Stimulated activated CD8-positive, alpha-beta memory T cell treated with anti-CD3 and anti-CD28 coated beads, Interleukin-15, amount 100 ng/mL, for 1 hour (primary cell): ENCODE measurements around the gene NAXD.
"Not testable (repeated sequence)": the region's sequence is repeated elsewhere in the genome, so short reads cannot be mapped to it uniquely, and the experiment has no call there.

Experiments
- DNase-seq: peaks from one replicate; pipeline ENCODE4 v3.0.0-alpha.2; 2020; ENCODE audit warnings: low read depth

The NAXD gene

DNA sequence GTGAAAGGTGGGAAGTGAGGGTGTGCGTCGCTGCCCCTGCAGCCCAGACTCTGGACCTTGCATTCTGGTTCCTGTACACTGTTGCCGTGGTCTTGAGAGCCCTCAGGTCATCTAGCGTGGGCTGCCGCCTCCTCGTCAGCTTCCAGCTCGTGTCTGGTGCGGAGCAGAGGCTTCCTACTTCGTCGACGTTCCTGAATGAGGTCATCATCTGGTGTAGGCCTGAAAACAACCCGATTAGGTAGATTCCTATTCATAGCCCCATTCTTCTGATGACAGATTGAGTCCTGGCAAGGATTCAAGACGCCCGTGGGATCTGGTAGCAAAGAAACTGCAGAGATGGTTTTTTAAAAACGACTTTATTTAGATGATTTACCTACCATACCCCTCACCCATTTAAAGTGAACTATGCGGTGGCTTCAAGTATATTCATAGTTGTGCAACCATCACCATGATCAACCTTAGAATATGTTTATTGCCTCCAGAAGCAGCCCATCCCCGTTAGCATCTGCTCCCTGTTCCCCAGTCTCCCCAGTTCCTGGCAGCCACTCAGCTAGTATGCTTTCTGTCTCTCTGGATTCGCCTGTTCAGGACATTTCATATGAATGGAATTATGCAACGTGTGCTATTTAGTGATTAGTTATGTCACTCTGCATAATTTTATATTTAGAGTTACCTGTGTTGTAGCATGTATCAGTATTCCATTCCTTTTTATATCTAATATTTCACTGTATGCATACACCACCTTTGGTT, 13.8 kb downstream of the NAXD start:
- no peak for DNase-seq

DNA sequence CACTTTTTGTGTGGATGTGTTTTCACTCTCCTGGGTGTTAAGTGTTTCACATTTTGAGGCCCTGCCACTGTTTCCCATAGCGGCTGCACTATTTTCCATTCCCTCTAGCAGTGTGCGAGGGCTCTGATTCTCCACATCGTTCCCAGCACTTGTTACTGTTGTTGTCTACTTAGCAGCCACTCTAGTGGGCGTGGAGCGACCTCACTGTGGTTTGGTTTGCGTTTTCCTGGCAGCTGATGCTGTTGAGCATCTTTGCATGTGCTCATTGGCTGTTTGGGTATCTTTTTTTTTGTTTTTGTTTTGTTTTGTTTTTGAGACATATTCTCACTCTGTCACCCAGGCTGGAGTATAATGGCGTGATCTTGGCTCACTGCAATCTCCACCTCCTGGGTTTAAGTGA, 14.4 kb downstream of the NAXD start:
- no peak for DNase-seq

- DNase-seq = no peak
Measured at GRCh38 chr13:110630566-110631119, 15.3 kb downstream of the NAXD start.

DNA sequence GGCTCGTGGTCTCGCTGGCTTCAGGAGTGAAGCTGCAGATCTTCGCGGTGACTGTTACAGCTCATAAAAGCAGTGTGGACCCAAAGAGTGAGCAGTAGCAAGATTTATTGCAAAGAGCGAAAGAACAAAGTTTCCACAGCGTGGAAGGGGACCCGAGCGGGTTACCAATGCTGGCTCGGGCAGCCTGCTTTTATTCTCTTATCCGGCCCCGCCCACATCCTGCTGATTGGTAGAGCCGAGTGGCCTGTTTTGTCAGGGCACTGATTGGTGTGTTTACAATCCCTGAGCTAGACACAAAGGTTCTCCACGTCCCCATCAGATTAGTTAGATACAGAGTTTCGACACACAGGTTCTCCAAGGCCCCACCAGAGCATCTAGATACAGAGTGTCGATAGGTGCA, 16.9 kb downstream of the NAXD start:
- DNase-seq = not testable (repeated sequence)

DNA sequence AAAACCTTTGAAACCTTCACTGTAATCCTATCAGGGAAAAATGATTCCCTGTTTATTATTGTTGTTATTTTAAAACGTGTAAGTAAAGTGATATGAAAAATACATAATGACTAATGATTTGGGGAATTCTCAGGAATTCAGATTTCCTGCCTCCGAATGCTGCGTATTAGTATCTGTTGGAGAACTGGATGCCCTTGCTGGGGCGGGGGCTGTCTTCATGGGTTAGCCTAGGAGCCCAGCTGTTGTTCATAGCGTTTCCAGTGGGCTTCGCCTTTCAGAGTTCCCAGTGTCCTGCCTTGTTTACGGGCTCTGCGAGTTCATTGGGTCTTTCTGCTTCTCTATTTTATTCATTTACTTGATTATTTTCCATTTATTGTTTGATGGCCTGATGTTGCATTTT, 18.4 kb downstream of the NAXD start:
- DNase-seq = no peak

- no peak for DNase-seq
Measured at GRCh38 chr13:110634558-110634957, 19.2 kb downstream of the NAXD start.

DNA sequence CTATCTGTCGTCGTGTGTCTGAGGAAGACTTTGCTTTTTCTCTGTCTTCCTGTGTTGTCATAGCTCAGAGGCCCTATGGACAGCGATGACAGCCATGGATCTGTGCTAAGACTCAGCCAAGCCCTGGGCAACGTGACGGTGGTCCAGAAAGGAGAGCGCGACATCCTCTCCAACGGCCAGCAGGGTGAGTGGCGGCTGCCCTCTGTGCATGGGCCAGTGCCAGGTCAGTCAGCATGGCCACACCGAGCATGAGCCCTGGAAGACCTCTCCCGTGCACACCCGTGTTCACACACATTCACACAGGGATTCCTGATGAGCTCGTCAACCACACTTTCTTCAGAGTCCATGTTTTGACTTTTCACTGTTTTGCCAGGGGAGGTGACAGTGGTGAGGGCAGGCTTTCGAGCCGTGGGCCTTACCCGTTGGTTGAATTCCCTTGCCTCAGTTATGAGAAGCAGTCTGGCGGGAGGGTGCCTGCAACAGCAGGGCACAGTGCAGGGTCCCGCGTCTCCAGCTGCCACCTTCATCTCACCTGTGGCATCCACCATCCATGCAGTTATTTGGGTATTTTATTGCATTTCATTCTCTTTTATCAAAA, 20.2 kb downstream of the NAXD start:
- no peak for DNase-seq

DNA sequence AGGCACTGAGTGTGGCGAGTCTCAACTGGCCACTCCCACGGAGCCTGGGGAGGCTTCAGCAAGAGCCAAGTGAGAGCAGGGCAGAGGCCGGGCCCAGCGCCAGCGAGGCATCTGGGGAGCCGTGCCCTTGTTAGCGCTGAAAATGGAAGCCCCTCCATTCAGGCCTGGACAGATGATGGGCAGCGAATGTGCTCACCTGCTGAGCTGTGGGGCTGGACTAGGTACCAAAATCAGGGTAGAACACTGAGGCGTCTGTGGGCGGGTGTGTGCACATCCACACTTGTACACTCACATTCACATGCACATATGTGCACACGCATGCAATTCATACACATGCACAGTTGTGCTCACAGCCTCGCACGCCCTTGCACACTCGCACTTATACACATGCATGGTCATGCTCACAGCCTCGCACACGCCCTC, 20.7 kb downstream of the NAXD start:
- DNase-seq = no peak

DNA sequence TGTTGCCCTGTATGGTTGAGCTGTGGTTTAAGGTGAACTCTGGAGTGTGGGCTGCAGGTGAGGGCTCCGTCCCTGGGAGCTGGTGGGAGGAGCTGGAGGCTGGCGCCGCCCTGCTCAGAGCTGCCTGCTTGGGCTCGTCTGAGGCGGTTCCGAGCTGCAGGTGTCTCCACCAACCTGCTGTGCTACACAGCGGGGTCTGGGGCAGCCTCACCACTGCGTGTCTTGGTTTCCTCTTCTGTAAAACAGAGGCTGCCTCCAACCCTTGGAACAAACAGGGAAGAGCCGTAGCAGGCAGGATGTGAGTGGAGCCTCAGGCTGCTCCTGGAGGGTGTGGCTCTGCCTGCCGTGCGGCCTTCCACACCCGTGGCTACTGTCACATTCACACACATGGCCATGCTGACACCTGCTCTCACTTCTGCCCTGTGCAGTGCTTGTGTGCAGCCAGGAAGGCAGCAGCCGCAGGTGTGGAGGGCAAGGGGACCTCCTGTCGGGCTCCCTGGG, 21.4 kb downstream of the NAXD start:
- no peak for DNase-seq

DNA sequence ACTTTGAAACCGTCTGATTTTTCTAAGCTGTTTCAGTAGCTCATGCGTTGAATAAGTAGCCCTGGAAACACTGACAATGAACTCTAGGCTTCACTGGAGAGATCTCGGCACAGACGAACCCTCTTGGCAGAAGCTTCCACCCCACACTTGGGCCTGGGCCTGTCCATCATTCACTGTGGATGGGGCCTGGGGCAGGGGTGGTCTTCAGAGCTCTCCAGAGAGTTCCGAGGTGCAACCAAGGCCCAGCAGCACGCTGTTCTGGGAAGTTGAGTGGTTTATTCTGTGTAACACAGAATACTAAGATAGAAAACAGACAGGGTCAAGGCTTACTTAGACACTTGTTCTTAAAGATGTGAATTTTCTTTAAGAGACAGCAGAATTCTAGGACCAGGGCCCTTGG, 21.9 kb downstream of the NAXD start:
- no peak for DNase-seq

DNA sequence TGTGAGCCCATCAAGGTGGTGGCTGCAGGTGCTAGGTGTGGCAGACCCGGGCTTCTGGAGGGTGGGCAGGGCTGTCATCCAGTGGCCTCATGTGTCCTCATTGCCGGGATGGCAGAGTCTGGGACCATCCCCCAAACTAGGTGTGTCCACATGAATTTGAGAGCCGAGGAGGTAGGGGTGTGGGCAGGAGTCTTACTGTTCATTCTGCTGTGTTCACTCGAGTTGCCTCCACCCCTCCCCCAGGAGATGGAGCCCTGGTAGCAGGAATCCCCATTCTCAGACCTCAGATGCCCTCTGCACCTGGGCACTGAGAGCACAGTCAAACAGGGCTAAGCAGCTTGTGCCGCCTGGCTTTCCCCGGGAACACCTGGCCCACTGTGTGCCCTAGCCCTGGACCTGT, 22.4 kb downstream of the NAXD start:
- no peak for DNase-seq

DNA sequence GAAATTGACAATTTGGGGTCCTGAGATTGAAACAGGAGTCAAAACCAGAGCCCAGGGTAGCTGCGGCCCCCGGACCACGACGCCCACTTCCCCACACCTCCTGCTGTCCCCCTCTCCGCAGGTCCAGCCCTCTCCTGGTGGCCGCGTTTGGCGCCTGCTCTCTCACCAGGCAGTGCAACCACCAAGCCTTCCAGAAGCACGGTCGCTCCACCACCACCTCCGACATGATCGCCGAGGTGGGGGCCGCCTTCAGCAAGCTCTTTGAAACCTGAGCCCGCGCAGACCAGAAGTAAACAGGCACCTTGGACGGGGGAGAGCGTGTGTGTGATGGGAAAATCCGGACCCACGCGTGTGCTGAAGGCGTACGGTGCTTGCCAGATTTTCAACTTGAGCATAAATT, 22.9 kb downstream of the NAXD start:
- no peak for DNase-seq

- DNase-seq = no peak
Measured at GRCh38 chr13:110638814-110639806, 23.8 kb downstream of the NAXD start.

DNA sequence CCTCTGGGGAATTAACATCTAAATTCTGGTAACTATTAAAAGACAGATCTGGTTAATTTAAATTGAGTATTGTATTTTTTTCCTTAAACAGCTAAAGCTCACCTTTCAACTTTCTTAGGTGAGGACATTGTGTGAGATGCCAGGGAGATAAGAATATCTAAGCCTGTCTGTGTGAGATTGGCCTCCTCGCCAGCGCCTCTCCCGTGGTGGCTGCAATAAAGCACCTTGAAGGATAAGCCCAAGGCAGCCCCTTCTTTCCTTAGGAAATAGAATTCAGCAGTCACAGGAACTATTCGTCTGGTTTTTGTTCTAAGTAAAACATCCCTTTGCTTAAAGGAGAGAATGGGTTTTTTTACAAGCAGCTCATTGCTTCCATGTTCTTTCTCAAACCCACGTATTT, 24.6 kb downstream of the NAXD start:
- no peak for DNase-seq

- no peak for DNase-seq
Measured at GRCh38 chr13:110640591-110641029, 25.3 kb downstream of the NAXD start.

DNA sequence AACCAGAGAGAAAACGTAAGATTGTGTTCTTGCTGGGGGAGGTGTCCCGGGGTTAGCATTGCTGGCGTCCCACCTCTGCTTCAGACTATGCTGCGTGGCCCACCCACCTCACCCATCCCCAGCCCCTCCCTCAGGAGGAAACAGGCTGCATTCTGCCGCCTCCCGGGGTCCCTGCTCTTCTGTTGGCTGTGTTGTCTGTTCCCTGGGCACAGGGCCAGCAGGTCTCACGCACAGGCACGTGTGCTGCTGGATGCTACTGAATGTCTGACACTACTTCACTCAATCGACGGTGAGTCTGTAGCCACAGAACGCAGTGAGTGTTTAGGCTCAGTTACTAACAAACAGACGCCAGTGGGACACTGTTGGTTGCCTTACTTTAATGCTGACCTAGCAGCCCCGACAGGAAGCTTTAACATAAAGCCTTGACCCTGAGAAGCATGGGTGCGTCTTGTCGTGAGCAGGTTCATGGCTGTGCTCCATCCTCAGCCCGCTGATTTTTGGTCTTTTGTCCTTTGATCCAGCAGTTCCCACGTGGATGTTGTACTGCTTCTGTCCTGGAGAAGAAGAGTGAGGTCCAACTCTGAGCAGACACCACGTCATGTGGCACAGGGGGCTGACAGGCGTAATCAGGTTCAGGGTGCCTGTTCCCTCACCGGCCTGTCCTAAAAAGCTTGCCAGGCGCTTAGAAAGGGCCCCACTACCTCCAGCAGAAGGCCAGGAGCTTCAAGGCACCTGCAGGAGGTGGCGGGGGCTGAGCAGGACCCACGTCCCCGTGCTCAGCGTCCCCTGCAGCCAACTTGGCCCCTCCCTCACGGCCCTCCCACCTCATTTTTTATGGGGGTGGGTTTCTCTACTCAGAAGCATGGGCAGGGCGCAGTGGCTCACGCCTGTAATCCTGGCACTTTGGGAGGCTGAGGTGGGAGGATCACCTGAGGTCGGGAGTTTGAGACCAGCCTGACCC, 26.0 kb downstream of the NAXD start:
- no peak for DNase-seq

- no peak for DNase-seq
Measured at GRCh38 chr13:110642291-110642981, 27.1 kb downstream of the NAXD start.

DNA sequence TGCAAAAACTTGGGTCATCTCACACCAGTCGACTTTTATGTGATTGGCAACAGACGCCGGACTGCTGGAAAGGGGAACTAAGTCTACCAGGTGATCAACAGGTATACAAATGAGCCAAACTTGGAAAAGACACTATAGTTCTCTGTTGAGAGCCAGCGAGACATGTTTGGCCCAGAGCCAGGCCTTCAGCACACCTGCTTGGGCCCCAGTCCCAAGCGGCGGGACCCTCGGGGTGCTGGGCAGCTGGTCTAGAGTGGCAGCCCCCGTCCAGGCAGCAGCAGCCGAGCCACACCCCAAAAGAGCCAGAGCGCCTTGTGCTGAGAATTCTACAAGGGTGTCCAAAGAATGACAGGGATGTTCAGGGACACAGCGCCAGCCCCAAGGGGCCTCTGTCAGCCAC, 28.0 kb downstream of the NAXD start:
- DNase-seq = no peak

- DNase-seq = no peak
Measured at GRCh38 chr13:110643768-110644421, 28.6 kb downstream of the NAXD start.
